Measurements from ENCODE around the gene MBP.
"Not testable (repeated sequence)": the region's sequence is repeated elsewhere in the genome, so short reads cannot be mapped to it uniquely, and the experiment has no call there.

Gene MBP

GRCh38 chr18:76991021-76991688 lies 141.4 kb downstream of the MBP start:
- DNase-seq (ENCODE audit: extremely low spot score): no peak
- ChIA-PET CTCF (interaction anchor here (0.6 kb wide), 1 partner anchor 54 kb away, joined by 3 read pairs; no protein-coding TSS in a partner anchor), POLR2A (interaction anchor here (0.6 kb wide), 1 partner anchor 92 kb away, joined by 3 read pairs; no protein-coding TSS in a partner anchor)
- TF ChIP-seq ELF4 (IDR thresholded peaks at IDR 0.05) (no peak), L3MBTL2 (conservative IDR thresholded peaks at IDR 0.05) (no peak), ZNF384 (IDR thresholded peaks at IDR 0.05) (no peak)

- DNase-seq (ENCODE audit: extremely low spot score); CTCF ChIA-PET; POLR2A ChIA-PET: not testable (repeated sequence)
These were observed 142.1 kb downstream of the MBP start for GRCh38 chr18:76990343-76991020.

GRCh38 chr18:76989647-76990190 lies 142.9 kb downstream of the MBP start:
- ChIA-PET POLR2A (no interaction called here), CTCF (no interaction called here)
- TF ChIP-seq SUZ12 (IDR thresholded peaks at IDR 0.05) (no peak), NFRKB (IDR thresholded peaks at IDR 0.05) (no peak), ARNT (IDR thresholded peaks at IDR 0.05) (no peak), HDGF (IDR thresholded peaks at IDR 0.05; ENCODE audit: borderline replicate concordance) (no peak), BHLHE40 (IDR thresholded peaks at IDR 0.05; ENCODE audit: borderline replicate concordance) (no peak), ZNF384 (IDR thresholded peaks at IDR 0.05) (no peak), CTBP1 (IDR thresholded peaks at IDR 0.05; ENCODE audit: borderline replicate concordance) (no peak), PKNOX1 (IDR thresholded peaks at IDR 0.05) (no peak), FOXA1 (IDR thresholded peaks at IDR 0.05) (no peak), L3MBTL2 (conservative IDR thresholded peaks at IDR 0.05) (no peak), ELF4 (IDR thresholded peaks at IDR 0.05) (no peak), TARDBP (IDR thresholded peaks at IDR 0.05) (no peak), FOXM1 (IDR thresholded peaks at IDR 0.05; ENCODE audit: borderline replicate concordance) (no peak), LEF1 (IDR thresholded peaks at IDR 0.05; ENCODE audit: borderline replicate concordance) (no peak)

GRCh38 chr18:76988827-76989646 lies 143.5 kb downstream of the MBP start:
- ChIA-PET POLR2A (no interaction called here), CTCF (no interaction called here)
- no peak for TF ChIP-seq TARDBP (IDR thresholded peaks at IDR 0.05)
- TF ChIP-seq FOXA1 (IDR thresholded peaks at IDR 0.05): no peak
- no peak for TF ChIP-seq L3MBTL2 (conservative IDR thresholded peaks at IDR 0.05)
- TF ChIP-seq HDGF (IDR thresholded peaks at IDR 0.05; ENCODE audit: borderline replicate concordance): no peak
- no peak for TF ChIP-seq CTBP1 (IDR thresholded peaks at IDR 0.05; ENCODE audit: borderline replicate concordance)
- no peak for TF ChIP-seq PKNOX1 (IDR thresholded peaks at IDR 0.05)
- TF ChIP-seq FOXK2 (IDR thresholded peaks at IDR 0.05): no peak
- TF ChIP-seq FOXM1 (IDR thresholded peaks at IDR 0.05; ENCODE audit: borderline replicate concordance): no peak
- no peak for TF ChIP-seq LEF1 (IDR thresholded peaks at IDR 0.05; ENCODE audit: borderline replicate concordance)
- no peak for TF ChIP-seq ARNT (IDR thresholded peaks at IDR 0.05)
- TF ChIP-seq SP1 (IDR thresholded peaks at IDR 0.05): no peak
- TF ChIP-seq NFRKB (IDR thresholded peaks at IDR 0.05): no peak
- no peak for TF ChIP-seq BHLHE40 (IDR thresholded peaks at IDR 0.05; ENCODE audit: borderline replicate concordance)
- no peak for TF ChIP-seq SUZ12 (IDR thresholded peaks at IDR 0.05)
- TF ChIP-seq ZNF384 (IDR thresholded peaks at IDR 0.05): no peak
- no peak for TF ChIP-seq ELF4 (IDR thresholded peaks at IDR 0.05)
- DNase-seq (ENCODE audit: extremely low spot score): no peak

More at GRCh38 chr18:76989647-76990190, 142.9 kb downstream of the MBP start:
- no peak for DNase-seq (ENCODE audit: extremely low spot score)

- TF ChIP-seq CTBP1 (IDR thresholded peaks at IDR 0.05; ENCODE audit: borderline replicate concordance) (no peak), PKNOX1 (IDR thresholded peaks at IDR 0.05) (no peak), TARDBP (IDR thresholded peaks at IDR 0.05) (no peak), ARNT (IDR thresholded peaks at IDR 0.05) (no peak), NFRKB (IDR thresholded peaks at IDR 0.05) (no peak), LEF1 (IDR thresholded peaks at IDR 0.05; ENCODE audit: borderline replicate concordance) (no peak), FOXA1 (IDR thresholded peaks at IDR 0.05) (no peak), FOXK2 (IDR thresholded peaks at IDR 0.05) (no peak), SUZ12 (IDR thresholded peaks at IDR 0.05) (no peak), HDGF (IDR thresholded peaks at IDR 0.05; ENCODE audit: borderline replicate concordance) (no peak)
- ChIA-PET POLR2A (no interaction called here), CTCF (no interaction called here)
- no peak for DNase-seq (ENCODE audit: extremely low spot score)
These were observed 144.4 kb downstream of the MBP start for GRCh38 chr18:76988031-76988826.
